ENCODE measurements around the gene IWS1.

DNA sequence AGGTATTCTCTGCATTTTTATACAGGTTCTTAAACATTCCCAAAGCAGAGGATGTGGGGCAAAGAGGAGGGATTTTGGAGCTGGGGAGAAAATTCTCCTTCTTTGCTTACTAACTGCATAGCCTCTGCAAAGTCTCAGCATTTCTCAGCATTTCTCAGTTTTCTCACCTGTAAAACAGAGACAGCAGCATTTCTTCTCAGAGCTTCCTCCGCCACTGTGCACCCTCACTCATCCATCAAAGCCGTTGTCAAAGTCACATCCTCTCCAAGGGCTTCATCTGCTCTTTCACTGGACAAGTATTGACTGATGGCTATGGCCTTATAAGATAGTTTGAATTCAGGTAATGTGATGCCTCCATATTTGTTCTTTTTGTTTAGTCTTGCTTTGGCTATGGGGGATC lies 26.6 kb upstream of the IWS1 start:
- TF ChIP-seq CREM (IDR thresholded peaks at IDR 0.05; ENCODE audit: low read depth) (no peak), EZH2 (IDR thresholded peaks at IDR 0.05; ENCODE audit: borderline replicate concordance, control insufficient read depth, low read depth, low read length) (no peak), NFIC (IDR thresholded peaks at IDR 0.05; ENCODE audit: low read depth, low read length) (no peak), BRCA1 (IDR thresholded peaks at IDR 0.05; ENCODE audit: low read depth, low read length) (no peak), SMARCA5 (IDR thresholded peaks at IDR 0.05) (no peak), RELA (IDR thresholded peaks at IDR 0.05; ENCODE audit: borderline replicate concordance, partially characterized antibody) (no peak)
- TF ChIP-seq, protein P1, sequence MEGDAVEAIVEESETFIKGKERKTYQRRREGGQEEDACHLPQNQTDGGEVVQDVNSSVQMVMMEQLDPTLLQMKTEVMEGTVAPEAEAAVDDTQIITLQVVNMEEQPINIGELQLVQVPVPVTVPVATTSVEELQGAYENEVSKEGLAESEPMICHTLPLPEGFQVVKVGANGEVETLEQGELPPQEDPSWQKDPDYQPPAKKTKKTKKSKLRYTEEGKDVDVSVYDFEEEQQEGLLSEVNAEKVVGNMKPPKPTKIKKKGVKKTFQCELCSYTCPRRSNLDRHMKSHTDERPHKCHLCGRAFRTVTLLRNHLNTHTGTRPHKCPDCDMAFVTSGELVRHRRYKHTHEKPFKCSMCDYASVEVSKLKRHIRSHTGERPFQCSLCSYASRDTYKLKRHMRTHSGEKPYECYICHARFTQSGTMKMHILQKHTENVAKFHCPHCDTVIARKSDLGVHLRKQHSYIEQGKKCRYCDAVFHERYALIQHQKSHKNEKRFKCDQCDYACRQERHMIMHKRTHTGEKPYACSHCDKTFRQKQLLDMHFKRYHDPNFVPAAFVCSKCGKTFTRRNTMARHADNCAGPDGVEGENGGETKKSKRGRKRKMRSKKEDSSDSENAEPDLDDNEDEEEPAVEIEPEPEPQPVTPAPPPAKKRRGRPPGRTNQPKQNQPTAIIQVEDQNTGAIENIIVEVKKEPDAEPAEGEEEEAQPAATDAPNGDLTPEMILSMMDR (IDR thresholded peaks at IDR 0.05 in 2 of 3, conservative IDR thresholded peaks at IDR 0.05 in 1 of 3; ENCODE audit: control insufficient read depth in 2 of 3, extremely low read depth in 1 of 3, insufficient read depth in 1 of 3, low read depth in 3 of 3, low read length in 3 of 3), result no peak

Data from GM12878 (cell line).